AG04450 (cell line): Measurements from ENCODE around the gene ZNF740. TPM values are rescaled to one million over a fixed set of nuclear protein-coding genes. Genes with fewer than 3 reads are reported as not detected.
A peak's percentile ranks its signal among the peaks of the same experiment; 100 is the strongest.

ENCODE experiments used
- CTCF ChIA-PET: fragments of 300-600, 350-600 bp; formaldehyde crosslinking; extraction: SDS; loops from one replicate; lab custom pipeline; 2022; ENCODE audit warnings: antibody characterized with exemption, inconsistent platforms; lab: Charles Lee
- POLR2A ChIA-PET: fragments of 350-600 bp; formaldehyde crosslinking; extraction: SDS; loops from one replicate; lab custom pipeline; 2021; ENCODE audit warnings: antibody characterized with exemption, inconsistent platforms; lab: Yijun Ruan, JAX
- DNase-seq: peaks from one replicate; pipeline ENCODE4 v3.0.0-alpha.2; 2011; ENCODE audit warnings: low read depth, low spot score
- H3K27ac ChIP-seq: one replicate; pipeline ENCODE4 v1.5.1; 2012; ENCODE audit warnings: low read depth, low read length, control low read depth
- H3K27me3 ChIP-seq: one replicate; pipeline ENCODE4 v1.6.0; 2012; ENCODE audit warnings: low read length; ENCODE audit not compliant: control insufficient read depth, insufficient read depth
- H3K4me3 ChIP-seq: 2 replicates; pipeline ENCODE4 v1.5.1; 2011; ENCODE audit warnings: mild to moderate bottlenecking, low read depth, low read length, control low read depth
- H3K9me3 ChIP-seq: 2 replicates; pipeline ENCODE4 v1.5.1; 2012; ENCODE audit warnings: low read length; ENCODE audit not compliant: control insufficient read depth, insufficient read depth
- CTCF ChIP-seq: IDR thresholded peaks from 2 replicates; pipeline ENCODE4 v1.5.1; 2011; ENCODE audit warnings: low read depth, low read length, control low read depth, inconsistent platforms
- polyA plus RNA-seq: library from polyadenylated mRNA; depleted of rRNA; stranded (reverse); fragments of >200 nt; gene quantifications from 2 replicates; pipeline ENCODE4 v1.2.3, GENCODE V29; 2011

The ZNF740 gene
- polyA plus RNA-seq, 1 experiment, result 21.7 TPM

- Histone ChIP-seq H3K9me3 (no peaks in the 10 kb centered on the region), H3K27me3 (peaks cover 3% of the 10 kb centered on the region), H3K4me3 (peak overlapping the region; percentile 71), H3K27ac (peak overlapping the region; percentile 11)
- DNase-seq, result no peak
- CTCF ChIA-PET, result no interaction called here
- TF ChIP-seq CTCF, result no peak
- POLR2A ChIA-PET, result no interaction called here
These were observed 51.1 kb downstream of the ZNF740 start for GRCh38 chr12:53231671-53231920.

GRCh38 chr12:53231921-53232645 is 51.6 kb downstream of the ZNF740 start, which contains the start of gene RARG:
Gene RARG, minus strand, starts transcription at chr12:53232209. Its CDS starts 4,664 bp downstream, at chr12:53227545.
- no peak for DNase-seq
- ChIA-PET POLR2A (no interaction called here), CTCF (interaction anchor here (0.5 kb wide), 1 partner anchor 11 kb away, joined by 3 read pairs; no protein-coding TSS in a partner anchor)
- no peak for TF ChIP-seq CTCF
- H3K27ac ChIP-seq, result peak within 1 kb of the TSS; percentile 31
- no peaks in the 10 kb centered on the region for H3K9me3 ChIP-seq
- peak within 1 kb of the TSS; percentile 71 for H3K4me3 ChIP-seq
- peaks cover 8% of the 10 kb centered on the region for H3K27me3 ChIP-seq

- H3K27me3 ChIP-seq, result peaks cover 9% of the 10 kb centered on the region
- TF ChIP-seq CTCF, result no peak
- peak overlapping the region; percentile 31 for H3K27ac ChIP-seq
- peak overlapping the region; percentile 71 for H3K4me3 ChIP-seq
- POLR2A ChIA-PET, result no interaction called here
- no peaks in the 10 kb centered on the region for H3K9me3 ChIP-seq
- no peak for DNase-seq
- CTCF ChIA-PET, result interaction anchor here (0.5 to 1.1 kb wide), 3 partner anchors 11 to 73 kb away, joined by 3 read pairs; no protein-coding TSS in a partner anchor
These were observed 52.3 kb downstream of the ZNF740 start for GRCh38 chr12:53232646-53233461.

DNA sequence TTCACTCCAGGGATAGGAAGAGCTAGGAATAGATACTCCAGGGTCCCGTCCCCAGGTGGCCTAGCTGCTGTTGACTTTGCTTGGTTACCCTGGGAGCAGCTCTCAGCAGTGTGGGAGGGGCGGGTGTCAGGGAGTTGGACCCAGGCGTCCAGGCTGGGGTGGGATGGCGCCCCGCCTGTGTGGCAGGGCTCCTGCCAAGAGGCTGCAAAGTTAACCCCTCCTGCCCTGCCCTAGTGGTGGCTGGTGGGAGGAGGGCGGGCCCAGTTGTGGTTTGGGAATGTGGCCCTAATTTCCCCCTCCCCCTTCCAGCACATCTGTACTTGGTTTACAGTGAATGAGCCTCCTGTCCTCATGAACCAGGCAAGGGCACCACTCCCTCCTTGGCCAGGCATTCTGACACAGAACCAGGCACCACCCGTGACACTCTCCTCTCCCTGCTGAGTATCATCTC is 53.2 kb downstream of the ZNF740 start:
- ChIA-PET CTCF (interaction anchor here (1.0 to 1.1 kb wide), 2 partner anchors 20 to 74 kb away, joined by 3 read pairs; no protein-coding TSS in a partner anchor), POLR2A (interaction anchor here (0.5 kb wide), 1 partner anchor 166 kb away, joined by 4 read pairs; no protein-coding TSS in a partner anchor)
- H3K27me3 ChIP-seq, result peaks cover 9% of the 10 kb centered on the region
- H3K4me3 ChIP-seq, result no peak overlapping the region
- TF ChIP-seq CTCF, result no peak
- no peak overlapping the region for H3K27ac ChIP-seq
- DNase-seq, result no peak
- H3K9me3 ChIP-seq, result no peaks in the 10 kb centered on the region
